Activated CD8-positive, alpha-beta T cell treated with anti-CD3 and anti-CD28 coated beads for 36 hours (primary cell): ENCODE data around the gene MKNK1. TPM values are rescaled to one million over a fixed set of nuclear protein-coding genes. Genes with fewer than 3 reads are reported as not detected.

Experiments
- ATAC-seq: fragments of 200-7000 bp; cut with Tn5 transposase; one replicate; pipeline ENCODE4 v1.10.0; 2021; ENCODE audit warnings: mild to moderate bottlenecking, moderate library complexity
- CTCF ChIA-PET: fragments of 350-600 bp; sonication (Branson Sonifier 250); formaldehyde crosslinking; loops from one replicate; lab custom pipeline; 2021; ENCODE audit warnings: antibody characterized with exemption; lab: Charles Lee
- POLR2A ChIA-PET: fragments of 350-600 bp; sonication (Branson Sonifier 250); formaldehyde crosslinking; loops from one replicate; lab custom pipeline; 2021; ENCODE audit warnings: antibody characterized with exemption; lab: Charles Lee
- DNase-seq: peaks from one replicate; pipeline ENCODE4 v3.0.0-alpha.2; 2020
- H3K27ac Mint-ChIP-seq: one replicate; pipeline ENCODE4 v1.8.0; 2021; ENCODE audit warnings: mild to moderate bottlenecking, mixed read lengths
- H3K27me3 Mint-ChIP-seq: one replicate; pipeline ENCODE4 v1.8.0; 2021; ENCODE audit warnings: mixed read lengths
- H3K36me3 Mint-ChIP-seq: one replicate; pipeline ENCODE4 v1.8.0; 2021; ENCODE audit warnings: low read depth, mixed read lengths
- H3K4me1 Mint-ChIP-seq: one replicate; pipeline ENCODE4 v1.8.0; 2021; ENCODE audit warnings: low read depth, mixed read lengths
- H3K4me3 Mint-ChIP-seq: one replicate; pipeline ENCODE4 v1.8.0; 2021; ENCODE audit warnings: mild to moderate bottlenecking, moderate library complexity, mixed read lengths
- H3K9me3 Mint-ChIP-seq: one replicate; pipeline ENCODE4 v1.8.0; 2021; ENCODE audit warnings: mixed read lengths
- intact Hi-C: fragments of 100-400 bp; cut with micrococcal nuclease; formaldehyde crosslinking; loops from one replicate; pipeline ENCODE4 v1.10.0; 2022
- total RNA-seq, 2 experiments: library from RNA; stranded (reverse); gene quantifications; one replicate each; pipeline ENCODE4 v1.2.3, GENCODE V29; 2021
- TF ChIP-seq, protein P1 (sequence below): fragments of 200-600 bp; IDR thresholded peaks from one replicate; pipeline ENCODE4 v1.8.0; 2022; ENCODE audit warnings: antibody characterized with exemption, mild to moderate bottlenecking

MKNK1 gene
- total RNA-seq, 2 experiments from 2014 or later: 31.1 to 35.5 TPM

GRCh38 chr1:46508757-46509156 lies 95.3 kb downstream of the MKNK1 start:
- no peak for DNase-seq
- Mint-ChIP-seq H3K9me3 (no peaks in the 10 kb centered on the region), H3K27me3 (peaks cover 9% of the 10 kb centered on the region), H3K4me3 (no peak overlapping the region), H3K36me3 (no peaks in the 10 kb centered on the region), H3K27ac (no peak overlapping the region), H3K4me1 (no peaks in the 10 kb centered on the region)
- intact Hi-C loops: no loop called here
- TF ChIP-seq, protein P1, sequence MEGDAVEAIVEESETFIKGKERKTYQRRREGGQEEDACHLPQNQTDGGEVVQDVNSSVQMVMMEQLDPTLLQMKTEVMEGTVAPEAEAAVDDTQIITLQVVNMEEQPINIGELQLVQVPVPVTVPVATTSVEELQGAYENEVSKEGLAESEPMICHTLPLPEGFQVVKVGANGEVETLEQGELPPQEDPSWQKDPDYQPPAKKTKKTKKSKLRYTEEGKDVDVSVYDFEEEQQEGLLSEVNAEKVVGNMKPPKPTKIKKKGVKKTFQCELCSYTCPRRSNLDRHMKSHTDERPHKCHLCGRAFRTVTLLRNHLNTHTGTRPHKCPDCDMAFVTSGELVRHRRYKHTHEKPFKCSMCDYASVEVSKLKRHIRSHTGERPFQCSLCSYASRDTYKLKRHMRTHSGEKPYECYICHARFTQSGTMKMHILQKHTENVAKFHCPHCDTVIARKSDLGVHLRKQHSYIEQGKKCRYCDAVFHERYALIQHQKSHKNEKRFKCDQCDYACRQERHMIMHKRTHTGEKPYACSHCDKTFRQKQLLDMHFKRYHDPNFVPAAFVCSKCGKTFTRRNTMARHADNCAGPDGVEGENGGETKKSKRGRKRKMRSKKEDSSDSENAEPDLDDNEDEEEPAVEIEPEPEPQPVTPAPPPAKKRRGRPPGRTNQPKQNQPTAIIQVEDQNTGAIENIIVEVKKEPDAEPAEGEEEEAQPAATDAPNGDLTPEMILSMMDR: no peak
- POLR2A ChIA-PET: interaction anchor here (0.6 kb wide), 1 partner anchor 67 kb away, joined by 4 read pairs; no protein-coding TSS in a partner anchor
- peak; percentile 70 for ATAC-seq
- CTCF ChIA-PET: interaction anchor here (1.1 to 1.3 kb wide), 2 partner anchors 62 to 161 kb away, joined by 3 to 4 read pairs; no protein-coding TSS in a partner anchor

Other genes starting within 250 kb of the MKNK1 start
- 1 to 10 TPM; 3.0 to 4.7 TPM for gene FAAH, start 210.0 kb downstream of the MKNK1 start, total RNA-seq
- under 1 TPM in 1 of 2 experiments, not detected in 1; 0.09 TPM for gene DMBX1, start 114.4 kb downstream of the MKNK1 start, total RNA-seq
- not detected for gene KNCN, start 52.6 kb downstream of the MKNK1 start, total RNA-seq
- gene MOB3C, start 12.5 kb upstream of the MKNK1 start, total RNA-seq: 1 to 10 TPM; 6.3 to 8.7 TPM
- gene ATPAF1, start 64.1 kb upstream of the MKNK1 start, total RNA-seq: 10 to 100 TPM; 40.3 to 41.8 TPM
- not detected for gene TEX38, start 67.6 kb upstream of the MKNK1 start, total RNA-seq
- 10 to 100 TPM; 39.6 to 41.6 TPM for gene EFCAB14, start 114.8 kb upstream of the MKNK1 start, total RNA-seq
- not detected for gene CYP4B1, start 194.8 kb upstream of the MKNK1 start, total RNA-seq